Measurements from ENCODE around the gene C6orf89. TPM values are rescaled to one million over a fixed set of nuclear protein-coding genes. Genes with fewer than 3 reads are reported as not detected.
A peak's percentile ranks its signal among the peaks of the same experiment; 100 is the strongest.

C6orf89 gene
- total and polyA plus RNA-seq, 2 of the 13 experiments (the other 11 are each of a cell fraction or from before 2014, with no cell fraction given): 22.1 to 32.2 TPM

- TF ChIP-seq E2F5 (CRISPR knock-in tag; conservative IDR thresholded peaks at IDR 0.05): peak; percentile 74; the same call in 1 of the 2 replicates
- peak; percentile 32; the same call in 1 of the 2 replicates for TF ChIP-seq KLF15 (CRISPR knock-in tag; IDR thresholded peaks at IDR 0.05; ENCODE audit: borderline replicate concordance)
- peak; percentile 28; the same call in 1 of the 2 replicates for TF ChIP-seq TIGD3 (CRISPR knock-in tag; IDR thresholded peaks at IDR 0.05; ENCODE audit: borderline replicate concordance)
- TF ChIP-seq NONO (IDR thresholded peaks at IDR 0.05): no peak
- TF ChIP-seq NONO (CRISPR knock-in tag; conservative IDR thresholded peaks at IDR 0.05): peak; percentile 77
- TF ChIP-seq ZNF576 (CRISPR knock-in tag; IDR thresholded peaks at IDR 0.05): 0 out of 2 replicates have a peak, but pooled peaks have one; percentile 73
- TF ChIP-seq MEIS1 (CRISPR knock-in tag; IDR thresholded peaks at IDR 0.05; ENCODE audit: borderline replicate concordance): no peak
- TF ChIP-seq THAP8 (CRISPR knock-in tag; IDR thresholded peaks at IDR 0.05; ENCODE audit: borderline replicate concordance): no peak
- peak; percentile 55 for TF ChIP-seq THRA (CRISPR knock-in tag; IDR thresholded peaks at IDR 0.05; ENCODE audit: borderline replicate concordance)
- no peak for TF ChIP-seq DDIT3 (CRISPR knock-in tag; IDR thresholded peaks at IDR 0.05)
- peak; percentile 39; the same call in 1 of the 2 replicates for TF ChIP-seq HOXD1 (CRISPR knock-in tag; IDR thresholded peaks at IDR 0.05)
- no peak for TF ChIP-seq ATRX (CRISPR knock-in tag; IDR thresholded peaks at IDR 0.05; ENCODE audit: borderline replicate concordance)
- TF ChIP-seq AGO2 (optimal IDR thresholded peaks at IDR 0.05; ENCODE audit: low read depth, low read length): peak; percentile 76
- TF ChIP-seq JARID2 (CRISPR knock-in tag; IDR thresholded peaks at IDR 0.05; ENCODE audit: insufficient replicate concordance): peak; percentile 59
- TF ChIP-seq, protein P1, sequence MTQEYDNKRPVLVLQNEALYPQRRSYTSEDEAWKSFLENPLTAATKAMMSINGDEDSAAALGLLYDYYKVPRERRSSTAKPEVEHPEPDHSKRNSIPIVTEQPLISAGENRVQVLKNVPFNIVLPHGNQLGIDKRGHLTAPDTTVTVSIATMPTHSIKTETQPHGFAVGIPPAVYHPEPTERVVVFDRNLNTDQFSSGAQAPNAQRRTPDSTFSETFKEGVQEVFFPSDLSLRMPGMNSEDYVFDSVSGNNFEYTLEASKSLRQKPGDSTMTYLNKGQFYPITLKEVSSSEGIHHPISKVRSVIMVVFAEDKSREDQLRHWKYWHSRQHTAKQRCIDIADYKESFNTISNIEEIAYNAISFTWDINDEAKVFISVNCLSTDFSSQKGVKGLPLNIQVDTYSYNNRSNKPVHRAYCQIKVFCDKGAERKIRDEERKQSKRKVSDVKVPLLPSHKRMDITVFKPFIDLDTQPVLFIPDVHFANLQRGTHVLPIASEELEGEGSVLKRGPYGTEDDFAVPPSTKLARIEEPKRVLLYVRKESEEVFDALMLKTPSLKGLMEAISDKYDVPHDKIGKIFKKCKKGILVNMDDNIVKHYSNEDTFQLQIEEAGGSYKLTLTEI (CRISPR knock-in tag; conservative IDR thresholded peaks at IDR 0.05): no peak
- peak; percentile 95 for TF ChIP-seq MED8 (CRISPR knock-in tag; IDR thresholded peaks at IDR 0.05; ENCODE audit: insufficient replicate concordance)
- TF ChIP-seq FOSL1 (CRISPR knock-in tag; IDR thresholded peaks at IDR 0.05; ENCODE audit: borderline replicate concordance): no peak
- 0 out of 2 replicates have a peak, but pooled peaks have one; percentile 3 for TF ChIP-seq NFKBIZ (CRISPR knock-in tag; IDR thresholded peaks at IDR 0.05)
- no peak for TF ChIP-seq RFXANK (CRISPR knock-in tag; IDR thresholded peaks at IDR 0.05)
- peak; percentile 91 for TF ChIP-seq ZNF781 (CRISPR knock-in tag; IDR thresholded peaks at IDR 0.05; ENCODE audit: borderline replicate concordance, not compliant biosample characterization)
- no peak for TF ChIP-seq ZNF432 (CRISPR knock-in tag; IDR thresholded peaks at IDR 0.05; ENCODE audit: borderline replicate concordance)
Measured at GRCh38 chr6:36874443-36875249, 11.1 kb upstream of the C6orf89 start, which contains the start of gene PPIL1 (continued).

Measured in HepG2 (cell line).